IPS-NIHi7 (cell line): Measurements from ENCODE around the gene ADAM11.

Experiments used
- DNase-seq: peaks from one replicate; pipeline ENCODE4 v3.0.0; 2012; ENCODE audit warnings: mixed read lengths; ENCODE audit errors: extremely low spot score

ADAM11 gene

GRCh38 chr17:44775838-44776621, 17.2 kb downstream of the ADAM11 start:
- DNase-seq = no peak

GRCh38 chr17:44776628-44777393, 18.0 kb downstream of the ADAM11 start:
- DNase-seq = no peak

- no peak for DNase-seq
Measured at GRCh38 chr17:44777394-44778348, 18.9 kb downstream of the ADAM11 start.

- no peak for DNase-seq
Measured at GRCh38 chr17:44778656-44779210, 19.9 kb downstream of the ADAM11 start.

- DNase-seq = peak; percentile 80
Measured at GRCh38 chr17:44779211-44780025, 20.6 kb downstream of the ADAM11 start.

GRCh38 chr17:44780161-44780560, 21.4 kb downstream of the ADAM11 start:
- DNase-seq = no peak

GRCh38 chr17:44780845-44781480, 22.2 kb downstream of the ADAM11 start:
- no peak for DNase-seq

GRCh38 chr17:44781551-44782325, 22.9 kb downstream of the ADAM11 start:
- peak; percentile 61 for DNase-seq

GRCh38 chr17:44782326-44782850, 23.6 kb downstream of the ADAM11 start:
- DNase-seq = no peak

- no peak for DNase-seq
Measured at GRCh38 chr17:44785921-44786320, 27.1 kb downstream of the ADAM11 start.

- DNase-seq = no peak
Measured at GRCh38 chr17:44786551-44787081, 27.8 kb downstream of the ADAM11 start.

- DNase-seq = no peak
Measured at GRCh38 chr17:44787271-44787940, 28.6 kb downstream of the ADAM11 start.

- no peak for DNase-seq
Measured at GRCh38 chr17:44788139-44788538, 29.4 kb downstream of the ADAM11 start.

GRCh38 chr17:44792276-44792675, 33.5 kb downstream of the ADAM11 start:
- no peak for DNase-seq

- DNase-seq = no peak
Measured at GRCh38 chr17:44793885-44794842, 35.4 kb downstream of the ADAM11 start.

GRCh38 chr17:44794851-44795413, 36.1 kb downstream of the ADAM11 start:
- peak; percentile 39 for DNase-seq

- DNase-seq = no peak
Measured at GRCh38 chr17:44795421-44795820, 36.6 kb downstream of the ADAM11 start.
